ENCODE measurements around the gene NR1H2. TPM values are rescaled to one million over a fixed set of nuclear protein-coding genes. Genes with fewer than 3 reads are reported as not detected.

The NR1H2 gene
- total and polyA plus RNA-seq, 2 donors (not counting 1 experiment from before 2014, with no cell fraction given) = 30.3 to 82.4 TPM

- Histone ChIP-seq H3K79me2 (ENCODE audit: control insufficient read depth, insufficient read depth, low read length) (no peaks in the 10 kb centered on the region), H3K4me3 (replicated peaks in 1 of 4; ENCODE audit: control extremely low read depth in 1 of 4, insufficient read depth in 1 of 4, low read depth in 3 of 4, low read length in 4 of 4) (no peak overlapping the region), H4K20me1 (ENCODE audit: control insufficient read depth, extremely low read depth, insufficient read depth, low read length) (no peaks in the 10 kb centered on the region), H3K9ac (ENCODE audit: insufficient read depth, low read length) (no peak overlapping the region), H3K27me3 (ENCODE audit: control insufficient read depth, insufficient read depth, low read length) (peaks cover 4% of the 10 kb centered on the region), H3K4me1 (ENCODE audit: control insufficient read depth, extremely low read depth, insufficient read depth, low read length) (no peaks in the 10 kb centered on the region), H2AFZ (ENCODE audit: low read length) (no peak overlapping the region), H3K36me3 (ENCODE audit: control insufficient read depth, insufficient read depth, low read length) (no peaks in the 10 kb centered on the region), H3K27ac (ENCODE audit: insufficient read depth, low read length) (no peak overlapping the region), H3K9me3 (ENCODE audit: control insufficient read depth, insufficient read depth, low read depth, low read length) (no peaks in the 10 kb centered on the region), H3K4me2 (ENCODE audit: extremely low read depth, insufficient read depth, low read length) (no peak overlapping the region)
- DNase-seq (ENCODE audit: low read depth in 2 of 2) = no peak
- TF ChIP-seq, protein P1, sequence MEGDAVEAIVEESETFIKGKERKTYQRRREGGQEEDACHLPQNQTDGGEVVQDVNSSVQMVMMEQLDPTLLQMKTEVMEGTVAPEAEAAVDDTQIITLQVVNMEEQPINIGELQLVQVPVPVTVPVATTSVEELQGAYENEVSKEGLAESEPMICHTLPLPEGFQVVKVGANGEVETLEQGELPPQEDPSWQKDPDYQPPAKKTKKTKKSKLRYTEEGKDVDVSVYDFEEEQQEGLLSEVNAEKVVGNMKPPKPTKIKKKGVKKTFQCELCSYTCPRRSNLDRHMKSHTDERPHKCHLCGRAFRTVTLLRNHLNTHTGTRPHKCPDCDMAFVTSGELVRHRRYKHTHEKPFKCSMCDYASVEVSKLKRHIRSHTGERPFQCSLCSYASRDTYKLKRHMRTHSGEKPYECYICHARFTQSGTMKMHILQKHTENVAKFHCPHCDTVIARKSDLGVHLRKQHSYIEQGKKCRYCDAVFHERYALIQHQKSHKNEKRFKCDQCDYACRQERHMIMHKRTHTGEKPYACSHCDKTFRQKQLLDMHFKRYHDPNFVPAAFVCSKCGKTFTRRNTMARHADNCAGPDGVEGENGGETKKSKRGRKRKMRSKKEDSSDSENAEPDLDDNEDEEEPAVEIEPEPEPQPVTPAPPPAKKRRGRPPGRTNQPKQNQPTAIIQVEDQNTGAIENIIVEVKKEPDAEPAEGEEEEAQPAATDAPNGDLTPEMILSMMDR (conservative IDR thresholded peaks at IDR 0.05 in 1 of 2, IDR thresholded peaks at IDR 0.05 in 1 of 2; ENCODE audit: low read depth in 1 of 2, low read length in 2 of 2) = no peak
- no peak for TF ChIP-seq EZH2 (IDR thresholded peaks at IDR 0.05; ENCODE audit: low read length, missing control alignments)
These were observed 39.4 kb downstream of the NR1H2 start for GRCh38 chr19:50415661-50416033.

- no peak for DNase-seq (ENCODE audit: low read depth in 2 of 2)
- no peaks in the 10 kb centered on the region for H3K9me3 ChIP-seq (ENCODE audit: control insufficient read depth, insufficient read depth, low read depth, low read length)
- no peak overlapping the region for H3K9ac ChIP-seq (ENCODE audit: insufficient read depth, low read length)
- TF ChIP-seq, protein P1 (conservative IDR thresholded peaks at IDR 0.05 in 1 of 2, IDR thresholded peaks at IDR 0.05 in 1 of 2; ENCODE audit: low read depth in 1 of 2, low read length in 2 of 2) = no peak
- H3K4me3 ChIP-seq (replicated peaks in 1 of 4; ENCODE audit: control extremely low read depth in 1 of 4, insufficient read depth in 1 of 4, low read depth in 3 of 4, low read length in 4 of 4) = no peak overlapping the region
- H3K4me2 ChIP-seq (ENCODE audit: extremely low read depth, insufficient read depth, low read length) = no peak overlapping the region
- peaks cover 4% of the 10 kb centered on the region for H3K27me3 ChIP-seq (ENCODE audit: control insufficient read depth, insufficient read depth, low read length)
- H2AFZ ChIP-seq (ENCODE audit: low read length) = no peak overlapping the region
- no peaks in the 10 kb centered on the region for H3K4me1 ChIP-seq (ENCODE audit: control insufficient read depth, extremely low read depth, insufficient read depth, low read length)
- H4K20me1 ChIP-seq (ENCODE audit: control insufficient read depth, extremely low read depth, insufficient read depth, low read length) = no peaks in the 10 kb centered on the region
- no peaks in the 10 kb centered on the region for H3K36me3 ChIP-seq (ENCODE audit: control insufficient read depth, insufficient read depth, low read length)
- no peaks in the 10 kb centered on the region for H3K79me2 ChIP-seq (ENCODE audit: control insufficient read depth, insufficient read depth, low read length)
- no peak overlapping the region for H3K27ac ChIP-seq (ENCODE audit: insufficient read depth, low read length)
These were observed 40.0 kb downstream of the NR1H2 start for GRCh38 chr19:50416034-50416977.

DNA sequence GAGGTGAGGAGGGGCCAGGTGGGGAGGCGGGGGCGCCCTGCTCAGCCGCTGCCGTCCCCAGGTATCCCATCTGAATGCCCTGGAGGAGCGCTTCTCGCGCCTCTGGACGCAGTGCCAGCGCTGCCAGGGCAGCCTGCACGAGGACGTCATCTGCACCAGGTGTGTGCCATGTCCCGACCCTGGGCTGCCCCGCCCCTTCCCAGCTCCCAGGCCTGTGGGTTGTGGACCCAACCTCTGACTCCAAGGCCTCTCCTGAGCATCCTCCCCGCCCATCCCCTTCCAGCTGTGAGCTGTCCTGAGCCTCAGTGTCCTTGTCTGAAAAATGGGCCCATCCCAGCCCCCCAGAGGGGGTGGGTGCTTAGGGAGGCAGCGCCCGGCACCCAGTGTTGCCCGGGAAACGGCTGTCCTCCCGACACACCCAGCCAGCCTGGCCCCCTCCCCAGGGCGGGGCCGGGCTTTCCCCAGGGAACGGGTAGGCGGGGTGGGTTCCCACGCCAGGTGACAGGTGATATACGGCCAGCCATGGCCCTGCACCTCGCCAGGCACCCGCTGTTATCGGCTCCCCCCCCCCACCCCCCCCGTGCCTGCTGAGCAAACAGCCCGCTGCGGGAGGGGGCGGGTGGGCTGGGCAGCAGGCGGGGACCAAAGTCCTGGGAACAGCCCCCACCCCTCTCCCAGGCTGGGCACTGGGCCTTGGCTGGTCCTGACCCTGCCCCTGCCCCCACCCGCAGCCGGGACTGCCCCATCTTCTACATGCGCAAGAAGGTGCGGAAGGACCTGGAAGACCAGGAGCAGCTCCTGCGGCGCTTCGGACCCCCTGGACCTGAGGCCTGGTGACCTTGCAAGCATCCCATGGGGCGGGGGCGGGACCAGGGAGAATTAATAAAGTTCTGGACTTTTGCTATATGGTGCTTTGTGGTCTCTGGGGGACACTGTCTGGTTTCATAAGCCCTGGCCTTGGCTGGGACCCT is 41.1 kb downstream of the NR1H2 start:
- Histone ChIP-seq H2AFZ (ENCODE audit: low read length) (no peak overlapping the region), H3K9ac (ENCODE audit: insufficient read depth, low read length) (no peak overlapping the region), H4K20me1 (ENCODE audit: control insufficient read depth, extremely low read depth, insufficient read depth, low read length) (no peaks in the 10 kb centered on the region), H3K27me3 (ENCODE audit: control insufficient read depth, insufficient read depth, low read length) (peaks cover 4% of the 10 kb centered on the region), H3K9me3 (ENCODE audit: control insufficient read depth, insufficient read depth, low read depth, low read length) (no peaks in the 10 kb centered on the region), H3K79me2 (ENCODE audit: control insufficient read depth, insufficient read depth, low read length) (no peaks in the 10 kb centered on the region), H3K4me3 (replicated peaks in 1 of 4; ENCODE audit: control extremely low read depth in 1 of 4, insufficient read depth in 1 of 4, low read depth in 3 of 4, low read length in 4 of 4) (no peak overlapping the region), H3K4me1 (ENCODE audit: control insufficient read depth, extremely low read depth, insufficient read depth, low read length) (no peaks in the 10 kb centered on the region), H3K36me3 (ENCODE audit: control insufficient read depth, insufficient read depth, low read length) (no peaks in the 10 kb centered on the region), H3K4me2 (ENCODE audit: extremely low read depth, insufficient read depth, low read length) (no peak overlapping the region), H3K27ac (ENCODE audit: insufficient read depth, low read length) (no peak overlapping the region)
- TF ChIP-seq EZH2 (IDR thresholded peaks at IDR 0.05; ENCODE audit: low read length, missing control alignments) = no peak
- TF ChIP-seq, protein P1 (conservative IDR thresholded peaks at IDR 0.05 in 1 of 2, IDR thresholded peaks at IDR 0.05 in 1 of 2; ENCODE audit: low read depth in 1 of 2, low read length in 2 of 2) = no peak
- no peak for DNase-seq (ENCODE audit: low read depth in 2 of 2)
